Pons (tissue), 1 donor: Measurements from ENCODE around the gene PKP3.
"Not testable (repeated sequence)": the region's sequence is repeated elsewhere in the genome, so short reads cannot be mapped to it uniquely, and the experiment has no call there.

Source experiments
- DNase-seq: peaks from one replicate; pipeline ENCODE4 v3.0.0-alpha.2; 2016; ENCODE audit warnings: low spot score

The PKP3 gene

DNA sequence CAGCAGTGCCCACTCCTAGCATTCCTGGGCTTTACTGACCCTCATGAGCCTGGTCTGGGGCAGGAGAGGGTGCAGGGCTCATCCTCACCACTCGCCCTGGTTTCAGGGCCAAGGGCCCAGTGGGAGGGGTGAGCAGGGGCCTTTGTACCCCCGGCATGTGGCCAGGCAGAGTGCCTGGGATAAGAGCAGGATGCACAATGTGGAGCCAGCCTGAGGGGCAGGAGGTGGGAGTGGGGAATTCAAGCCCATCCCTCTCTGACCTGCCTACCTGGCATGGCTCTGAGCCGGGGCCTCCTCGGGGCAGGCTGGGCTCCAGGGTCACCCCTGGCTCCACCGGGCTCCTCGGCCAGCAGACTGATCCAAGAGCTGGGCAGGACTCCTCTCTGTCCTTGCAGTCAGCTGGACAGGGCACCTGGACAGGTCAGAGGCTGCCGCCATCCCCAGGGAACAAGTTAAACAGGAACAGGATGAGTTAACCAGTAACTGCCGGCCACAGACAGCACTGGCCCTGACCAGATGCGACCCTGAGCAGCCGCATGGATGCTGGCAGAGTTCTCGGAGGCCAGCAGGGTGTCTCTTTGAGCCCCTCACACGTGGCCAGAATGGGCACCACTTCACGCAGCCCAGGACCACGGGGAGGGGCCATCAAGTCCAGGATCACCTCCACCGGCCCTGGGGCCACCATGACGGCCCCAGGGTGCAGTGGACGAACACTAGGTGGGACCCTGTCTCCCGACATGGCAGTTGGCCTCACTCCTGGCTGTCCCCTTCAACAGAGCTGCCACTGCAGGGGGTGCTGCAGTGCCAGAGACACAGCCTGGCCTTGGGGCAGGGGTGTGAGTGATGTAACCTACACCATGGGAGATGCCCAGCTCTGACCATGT lies 15.8 kb downstream of the PKP3 start:
- no peak for DNase-seq

DNA sequence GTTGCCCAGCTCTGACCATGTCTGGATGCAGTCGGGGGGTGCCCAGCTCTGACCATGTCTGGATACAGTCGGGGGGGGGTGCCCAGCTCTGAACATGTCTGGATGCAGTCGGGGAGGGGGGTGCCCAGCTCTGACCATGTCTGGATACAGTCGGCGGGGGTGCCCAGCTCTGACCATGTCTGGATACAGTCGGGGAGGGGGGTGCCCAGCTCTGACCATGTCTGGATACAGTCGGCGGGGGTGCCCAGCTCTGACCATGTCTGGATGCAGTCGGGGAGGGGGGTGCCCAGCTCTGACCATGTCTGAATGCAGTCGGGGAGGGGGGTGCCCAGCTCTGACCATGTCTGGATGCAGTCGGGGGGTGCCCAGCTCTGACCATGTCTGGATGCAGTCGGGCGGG lies 16.7 kb downstream of the PKP3 start:
- not testable (repeated sequence) for DNase-seq

DNA sequence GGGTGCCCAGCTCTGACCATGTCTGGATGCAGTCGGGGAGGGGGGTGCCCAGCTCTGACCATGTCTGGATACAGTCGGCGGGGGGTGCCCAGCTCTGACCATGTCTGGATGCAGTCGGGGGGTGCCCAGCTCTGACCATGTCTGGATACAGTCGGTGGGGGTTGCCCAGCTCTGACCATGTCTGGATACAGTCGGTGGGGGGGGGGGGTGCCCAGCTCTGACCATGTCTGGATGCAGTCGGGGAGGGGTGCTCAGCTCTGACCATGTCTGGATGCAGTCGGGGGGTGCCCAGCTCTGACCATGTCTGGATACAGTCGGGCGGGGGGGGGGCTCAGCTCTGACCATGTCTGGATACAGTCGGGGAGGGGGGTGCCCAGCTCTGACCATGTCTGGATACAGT lies 17.5 kb downstream of the PKP3 start:
- not testable (repeated sequence) for DNase-seq

DNA sequence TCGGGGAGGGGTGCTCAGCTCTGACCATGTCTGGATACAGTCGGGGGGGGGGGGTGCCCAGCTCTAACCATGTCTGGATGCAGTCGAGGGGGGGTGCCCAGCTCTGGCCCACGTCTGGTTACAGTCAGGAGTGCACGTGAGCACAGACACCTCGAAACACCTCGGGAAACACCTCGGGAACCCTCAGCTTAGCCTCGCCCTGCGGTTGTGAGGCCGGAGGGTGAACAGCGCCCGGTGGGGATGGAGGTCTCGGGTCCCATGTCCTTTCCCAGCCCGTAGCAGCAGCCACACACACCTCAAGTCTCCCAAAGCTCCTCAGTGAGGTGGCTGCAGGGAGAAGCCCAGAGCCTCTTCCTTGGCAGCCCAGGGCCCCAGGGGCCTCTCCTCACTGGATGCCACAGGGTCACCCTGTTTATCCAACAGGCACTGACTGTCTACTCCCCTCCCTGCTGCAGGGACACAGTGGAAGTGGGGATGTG lies 18.7 kb downstream of the PKP3 start:
- DNase-seq = no peak

DNA sequence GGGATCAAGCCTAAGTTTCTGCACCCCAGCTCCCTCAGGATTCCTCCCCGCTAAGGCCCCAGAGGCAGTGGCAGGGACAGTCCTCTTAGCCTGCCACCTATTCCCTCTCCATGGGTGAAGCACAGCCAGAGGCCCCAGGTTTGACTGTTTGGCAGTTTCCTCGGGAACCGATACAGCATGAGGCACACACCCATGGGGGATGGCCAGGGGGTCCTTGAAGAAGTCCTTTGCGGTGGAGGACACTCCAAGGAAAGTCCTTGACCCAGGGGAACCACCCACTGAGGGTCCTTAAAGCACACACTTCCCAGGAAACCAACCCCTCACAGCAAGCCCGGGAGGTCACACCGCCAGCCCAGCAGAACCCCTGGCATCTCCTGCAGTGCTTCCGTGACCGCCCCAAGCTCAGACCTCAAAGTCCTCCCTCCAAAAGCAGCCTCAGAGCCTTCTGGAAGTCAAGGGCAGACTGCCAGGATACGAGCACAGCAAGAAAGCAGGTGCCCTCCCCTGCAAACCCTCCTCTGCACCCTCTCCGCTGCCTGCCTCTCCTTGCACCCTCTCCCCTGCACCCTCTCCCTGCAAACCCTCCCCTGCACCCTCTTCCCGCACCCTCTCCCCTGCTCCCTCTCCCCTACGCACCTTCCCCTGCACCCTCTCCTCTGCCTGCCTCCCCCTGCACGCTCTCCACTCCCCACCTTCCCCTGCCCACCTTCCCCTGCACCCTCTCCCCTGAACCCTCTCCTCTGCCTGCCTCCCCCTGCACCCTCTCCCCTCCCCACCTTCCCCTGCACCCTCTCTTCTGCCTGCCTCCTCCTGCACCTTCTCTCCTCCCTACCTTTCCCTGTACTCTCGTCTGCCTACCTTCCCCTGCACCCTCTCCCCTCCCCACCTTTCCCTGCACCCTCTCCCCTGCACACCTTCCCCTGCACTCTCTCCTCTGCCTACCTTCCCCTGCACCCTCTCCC lies 19.4 kb downstream of the PKP3 start:
- DNase-seq = no peak

GRCh38 chr11:414318-414857 lies 20.4 kb downstream of the PKP3 start:
- DNase-seq = no peak

DNA sequence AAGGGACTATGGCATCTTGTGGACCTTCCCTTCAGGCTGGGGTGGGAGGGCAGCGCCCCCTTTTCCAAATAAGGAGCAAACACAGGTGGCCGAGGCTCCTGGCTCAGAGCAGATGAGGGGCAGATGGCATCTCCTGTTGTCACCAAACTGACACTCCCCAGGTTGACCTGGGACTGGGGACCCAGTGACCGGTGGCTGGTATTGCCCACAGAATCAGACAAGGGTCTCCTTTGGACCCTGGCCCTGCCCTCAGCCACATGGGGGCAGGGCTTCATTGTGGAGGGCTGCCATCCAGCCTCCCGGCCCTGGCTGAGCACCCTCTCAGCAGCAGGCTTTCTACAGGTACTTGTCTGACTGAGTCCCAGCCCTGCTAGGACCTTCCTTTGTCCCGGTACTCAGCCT lies 21.6 kb downstream of the PKP3 start:
- no peak for DNase-seq

GRCh38 chr11:416051-416756 lies 22.2 kb downstream of the PKP3 start:
- no peak for DNase-seq

GRCh38 chr11:416757-417621 lies 23.0 kb downstream of the PKP3 start:
- DNase-seq = no peak

- DNase-seq = no peak
Observed at GRCh38 chr11:417652-418342, 23.8 kb downstream of the PKP3 start.

GRCh38 chr11:418343-419247 lies 24.6 kb downstream of the PKP3 start:
- no peak for DNase-seq

- DNase-seq = no peak
Observed at GRCh38 chr11:419248-420005, 25.4 kb downstream of the PKP3 start.

DNA sequence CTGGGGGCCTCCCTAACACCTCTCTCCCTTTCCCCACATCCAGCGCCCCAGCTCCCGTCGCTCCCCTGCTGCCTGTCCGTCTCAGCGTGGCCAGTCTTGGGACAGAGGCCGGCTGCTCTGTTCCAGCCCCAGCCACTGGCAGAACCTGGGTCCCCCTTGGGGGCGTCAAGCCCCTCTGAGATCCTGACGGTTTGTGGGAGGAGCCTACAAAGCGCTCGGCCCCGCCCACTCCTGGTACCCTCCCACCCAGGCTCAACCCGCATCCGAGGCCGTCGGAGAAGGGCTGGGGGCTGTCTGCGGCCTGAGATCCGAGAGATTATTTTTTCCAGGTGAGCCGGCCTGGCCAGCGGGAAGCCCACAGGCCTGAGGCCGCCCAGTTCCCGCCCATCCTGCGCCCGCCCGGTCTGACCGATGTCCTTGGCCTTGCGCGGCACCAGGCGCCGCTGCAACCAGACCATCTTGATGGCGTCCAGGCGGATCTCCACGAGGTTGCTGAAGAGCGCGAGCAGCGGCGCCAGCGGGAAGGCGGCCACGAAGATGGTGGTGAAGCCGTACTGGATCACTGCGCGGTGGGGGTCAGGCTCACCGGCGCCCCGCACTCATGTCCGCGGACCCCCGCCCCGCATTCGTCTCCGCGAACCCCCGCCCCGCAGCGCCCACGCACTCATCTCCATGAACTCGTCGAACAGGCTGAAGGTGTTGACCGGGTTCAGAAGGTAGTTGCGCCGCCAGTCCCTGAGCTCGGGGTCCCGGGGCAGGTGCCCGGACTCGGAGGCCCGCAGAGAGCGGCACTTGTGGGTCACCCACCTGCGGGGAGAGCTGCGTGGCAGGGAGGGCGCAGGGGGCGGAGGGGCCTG lies 26.3 kb downstream of the PKP3 start:
- DNase-seq = no peak

DNA sequence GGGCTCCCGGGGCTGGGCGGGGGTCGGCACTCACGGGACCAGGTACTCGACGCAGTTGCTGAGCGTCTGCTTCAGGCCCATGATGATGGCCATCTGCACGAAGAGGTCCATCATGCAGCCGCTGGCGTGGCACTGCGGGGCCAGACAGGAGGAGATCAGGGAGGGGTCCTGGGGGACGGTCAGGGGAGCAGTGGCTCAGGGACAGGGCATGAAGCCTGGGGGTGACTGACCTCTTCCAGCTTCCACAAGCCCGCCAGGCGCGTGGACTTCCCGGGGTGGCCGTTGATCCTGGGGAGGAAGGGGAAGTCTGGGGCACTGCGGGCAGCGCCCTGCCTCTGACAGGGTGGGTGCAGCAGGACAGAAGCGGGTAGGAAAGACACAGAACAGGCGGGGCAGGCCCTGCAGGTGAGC lies 26.9 kb downstream of the PKP3 start:
- no peak for DNase-seq

GRCh38 chr11:422249-422656 lies 28.2 kb downstream of the PKP3 start:
- no peak for DNase-seq

- DNase-seq = no peak
Observed at GRCh38 chr11:424232-424631, 30.2 kb downstream of the PKP3 start.

- not testable (repeated sequence) for DNase-seq
Observed at GRCh38 chr11:424766-425165, 30.8 kb downstream of the PKP3 start.
